Measurements from ENCODE around the gene MUC22. TPM values are rescaled to one million over a fixed set of nuclear protein-coding genes. Genes with fewer than 3 reads are reported as not detected.
"Not testable (repeated sequence)": the region's sequence is repeated elsewhere in the genome, so short reads cannot be mapped to it uniquely, and the experiment has no call there.

Gene MUC22
- total RNA-seq, 1 donor from 2014 or later, result 1.6 TPM

DNA sequence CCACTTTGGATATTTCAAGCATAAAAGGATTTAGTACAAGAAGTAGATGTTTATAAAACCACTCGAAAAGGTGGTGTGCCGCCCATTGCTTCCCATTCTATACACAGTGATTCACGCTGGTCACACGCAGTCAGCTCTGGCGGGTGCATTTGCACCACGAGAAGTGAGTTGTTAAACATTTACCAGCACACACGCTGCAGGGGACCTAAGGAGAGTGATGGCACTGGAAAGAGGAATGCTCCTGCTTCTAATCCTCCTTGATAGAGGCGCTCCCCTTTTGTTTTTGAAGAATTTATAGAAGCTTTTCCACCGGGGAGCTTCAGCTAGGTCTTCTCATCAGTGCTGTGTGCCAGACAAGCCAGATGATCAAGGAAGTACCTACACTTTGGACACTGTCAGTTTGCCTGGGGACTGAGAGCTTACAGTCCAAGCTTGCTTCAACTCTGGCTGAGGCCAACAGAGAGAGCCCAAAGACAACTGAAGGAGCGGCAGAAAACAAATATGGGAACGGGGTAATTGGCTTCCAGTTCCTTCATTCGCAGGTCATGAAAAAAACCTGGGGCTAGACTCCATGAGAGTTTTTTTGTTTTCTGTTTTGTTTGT, 31.2 kb downstream of the MUC22 start:
- Mint-ChIP-seq H3K36me3 (no peaks in the 10 kb centered on the region), H3K27me3 (peaks cover 23% of the 10 kb centered on the region), H3K4me3 (no peak overlapping the region), H3K9me3 (no peaks in the 10 kb centered on the region), H3K27ac (peak overlapping the region; percentile 62), H3K4me1 (ENCODE audit: unreplicated experiment) (peaks cover 22% of the 10 kb centered on the region)
- DNase-seq (ENCODE audit: extremely low spot score, unreplicated experiment), result no peak
- TF ChIP-seq CTCF (conservative IDR thresholded peaks at IDR 0.05), result no peak

DNA sequence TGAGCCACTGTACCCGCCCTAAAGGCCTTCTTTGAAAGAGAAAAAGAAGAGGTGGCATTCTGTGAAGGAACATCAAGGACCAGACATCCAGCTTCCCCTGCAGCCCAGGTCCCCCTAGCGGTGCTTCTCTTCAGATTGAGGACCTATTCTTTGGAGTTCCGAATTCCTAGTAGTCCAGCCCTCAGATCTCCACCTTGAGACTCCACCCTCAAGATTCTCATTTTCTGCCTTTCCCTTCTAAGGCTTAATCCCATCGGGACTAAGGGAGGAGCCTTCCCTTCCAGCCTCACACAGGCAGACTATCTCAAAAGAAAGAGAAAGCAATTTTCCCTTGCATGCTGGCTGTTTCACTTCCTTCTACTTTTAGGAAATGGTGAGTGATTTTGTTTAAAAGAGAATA, 32.5 kb downstream of the MUC22 start:
- Mint-ChIP-seq H3K4me3 (no peak overlapping the region), H3K4me1 (ENCODE audit: unreplicated experiment) (peaks cover 17% of the 10 kb centered on the region), H3K9me3 (no peaks in the 10 kb centered on the region), H3K36me3 (no peaks in the 10 kb centered on the region), H3K27ac (no peak overlapping the region), H3K27me3 (peaks cover 23% of the 10 kb centered on the region)
- peak; percentile 64 for TF ChIP-seq CTCF (conservative IDR thresholded peaks at IDR 0.05)
- no peak for DNase-seq (ENCODE audit: extremely low spot score, unreplicated experiment)

- H3K36me3 Mint-ChIP-seq, result no peaks in the 10 kb centered on the region
- no peak overlapping the region for H3K4me3 Mint-ChIP-seq
- H3K27ac Mint-ChIP-seq, result no peak overlapping the region
Observed at GRCh38 chr6:31048099-31048498, 37.8 kb downstream of the MUC22 start.

DNA sequence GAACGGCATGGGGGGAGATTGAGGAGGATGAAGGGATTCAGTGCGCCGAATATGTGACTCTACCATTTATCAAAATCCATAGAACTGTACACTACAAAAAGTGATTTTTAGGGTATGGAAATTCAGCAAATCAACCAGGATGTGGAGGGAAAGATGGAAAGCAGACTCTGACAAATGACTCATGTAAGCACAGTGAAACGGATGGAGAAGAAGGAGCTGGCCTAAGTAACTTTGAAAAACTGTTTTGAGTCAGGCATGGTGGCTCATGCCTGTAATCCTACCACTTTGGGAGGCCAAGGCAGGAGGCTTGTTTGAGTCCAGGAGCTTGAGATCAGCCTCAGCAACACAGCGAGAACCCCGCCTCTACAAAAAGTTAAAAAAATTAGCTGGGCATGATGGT, 39.2 kb downstream of the MUC22 start:
- Mint-ChIP-seq H3K27ac (no peak overlapping the region), H3K9me3 (no peaks in the 10 kb centered on the region), H3K4me3 (no peak overlapping the region), H3K27me3 (peaks cover 9% of the 10 kb centered on the region), H3K4me1 (ENCODE audit: unreplicated experiment) (peaks cover 10% of the 10 kb centered on the region), H3K36me3 (no peaks in the 10 kb centered on the region)
- no peak for TF ChIP-seq CTCF (conservative IDR thresholded peaks at IDR 0.05)
- no peak for DNase-seq (ENCODE audit: extremely low spot score, unreplicated experiment)

More at GRCh38 chr6:31048099-31048498, 37.8 kb downstream of the MUC22 start:
- no peak for TF ChIP-seq CTCF (conservative IDR thresholded peaks at IDR 0.05)
- DNase-seq (ENCODE audit: extremely low spot score, unreplicated experiment), result no peak
- Mint-ChIP-seq H3K27me3 (peaks cover 15% of the 10 kb centered on the region), H3K4me1 (ENCODE audit: unreplicated experiment) (peaks cover 6% of the 10 kb centered on the region), H3K9me3 (no peaks in the 10 kb centered on the region)

DNA sequence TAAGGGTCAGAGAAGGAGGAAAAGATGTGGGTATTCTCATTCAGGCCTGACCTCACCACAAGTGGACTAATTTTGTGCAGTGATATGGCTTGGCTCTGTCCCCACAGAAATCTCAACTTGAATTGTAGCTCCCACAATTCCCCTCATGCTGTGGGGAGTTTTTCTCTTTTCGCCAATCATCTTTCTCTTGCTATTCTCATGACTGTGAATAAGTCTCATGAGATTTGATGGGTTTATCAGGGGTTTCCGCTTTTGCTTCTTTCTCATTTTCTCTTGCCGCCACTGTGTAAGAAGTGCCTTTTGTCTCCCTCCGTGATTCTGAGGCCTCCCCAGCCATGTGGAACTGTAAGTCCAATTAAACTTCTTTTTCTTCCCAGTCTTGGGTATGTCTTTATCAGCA, 42.9 kb downstream of the MUC22 start:
- H3K27me3 Mint-ChIP-seq; H3K9me3 Mint-ChIP-seq; H3K36me3 Mint-ChIP-seq; H3K27ac Mint-ChIP-seq; DNase-seq (ENCODE audit: extremely low spot score, unreplicated experiment); H3K4me3 Mint-ChIP-seq: not testable (repeated sequence)
- H3K4me1 Mint-ChIP-seq (ENCODE audit: unreplicated experiment), result peaks cover 25% of the 10 kb centered on the region

GRCh38 chr6:31053873-31054272, 43.6 kb downstream of the MUC22 start:
- Mint-ChIP-seq H3K4me1 (ENCODE audit: unreplicated experiment) (peaks cover 28% of the 10 kb centered on the region), H3K27me3 (no peaks in the 10 kb centered on the region), H3K4me3 (peak overlapping the region; percentile 51), H3K36me3 (peaks cover 6% of the 10 kb centered on the region), H3K27ac (peak overlapping the region; percentile 66), H3K9me3 (peaks cover 7% of the 10 kb centered on the region)
- no peak for TF ChIP-seq CTCF (conservative IDR thresholded peaks at IDR 0.05)
- no peak for DNase-seq (ENCODE audit: extremely low spot score, unreplicated experiment)
